HG03378 (cell line): ENCODE data around the gene NMNAT2.
"Not testable (repeated sequence)": the region's sequence is repeated elsewhere in the genome, so short reads cannot be mapped to it uniquely, and the experiment has no call there.

Source experiments
- ATAC-seq: cut with Tn5 transposase; IDR thresholded peaks from one replicate; pipeline ENCODE4 v1.9.1; 2021; ENCODE audit warnings: mild to moderate bottlenecking, moderate library complexity; ENCODE audit not compliant: unreplicated experiment

NMNAT2 gene

DNA sequence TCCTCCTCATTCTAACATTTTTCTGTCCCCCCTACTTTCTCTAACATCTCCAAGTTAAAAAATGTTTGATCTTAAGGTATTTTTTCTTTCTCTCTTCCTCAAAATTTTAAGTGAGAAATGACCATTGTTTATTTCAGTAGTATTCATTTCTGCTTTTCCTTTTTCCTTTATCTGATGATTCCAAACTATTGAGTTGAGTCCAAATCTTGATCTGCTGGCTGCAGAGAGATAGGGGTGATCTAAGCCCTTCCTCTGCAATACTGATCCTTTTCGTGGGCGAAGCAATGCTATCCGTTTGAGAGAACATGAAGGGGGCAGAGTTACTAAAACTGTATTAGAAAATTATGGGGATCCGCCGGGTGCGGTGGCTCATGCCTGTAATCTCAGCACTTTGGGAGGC lies 516 bp upstream of the NMNAT2 start:
- no peak for ATAC-seq

DNA sequence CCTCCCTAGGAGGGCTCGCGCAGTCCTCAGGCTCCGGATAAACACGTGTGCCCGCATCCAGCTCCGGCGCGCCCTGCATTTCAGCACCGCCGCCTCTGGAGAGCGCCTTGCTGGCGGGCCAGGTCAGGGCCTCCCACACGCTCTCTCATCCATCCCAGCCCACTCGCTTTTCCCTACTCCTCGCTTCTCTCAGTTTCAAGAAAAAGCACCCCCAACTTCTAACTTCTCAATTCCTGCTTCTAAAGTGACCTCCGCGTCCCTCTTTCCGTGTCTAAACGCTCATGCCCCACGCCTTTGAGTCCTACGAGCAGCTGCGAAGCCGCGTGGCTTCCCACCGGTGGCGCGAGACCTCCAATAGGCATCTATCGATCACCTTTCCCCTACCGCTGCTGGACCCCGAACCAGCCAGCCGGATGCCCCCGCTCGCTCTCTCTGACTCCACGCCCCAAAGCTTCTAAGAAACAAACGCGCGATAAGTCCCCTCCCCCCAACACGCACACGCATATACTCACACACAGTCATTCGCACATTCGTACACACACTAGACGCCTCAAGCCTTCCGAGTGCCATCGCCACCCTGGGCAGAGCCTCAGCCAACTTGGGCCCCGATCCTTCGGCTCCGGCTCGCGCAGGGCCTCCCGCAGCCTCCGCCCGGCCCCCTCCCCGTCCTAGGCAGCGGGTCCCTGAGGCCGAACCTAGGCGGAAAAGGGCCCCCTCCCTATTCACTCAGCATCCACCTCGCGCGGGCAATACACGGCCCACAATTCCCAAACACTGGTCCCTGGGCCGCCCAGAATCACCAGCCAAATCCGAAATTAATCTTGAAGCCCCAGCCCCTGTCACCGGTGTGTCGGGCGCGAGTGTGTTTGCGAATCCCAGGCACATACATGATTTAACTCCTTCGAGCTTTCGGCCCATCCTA lies 1.1 kb downstream of the NMNAT2 start:
- ATAC-seq: no peak

DNA sequence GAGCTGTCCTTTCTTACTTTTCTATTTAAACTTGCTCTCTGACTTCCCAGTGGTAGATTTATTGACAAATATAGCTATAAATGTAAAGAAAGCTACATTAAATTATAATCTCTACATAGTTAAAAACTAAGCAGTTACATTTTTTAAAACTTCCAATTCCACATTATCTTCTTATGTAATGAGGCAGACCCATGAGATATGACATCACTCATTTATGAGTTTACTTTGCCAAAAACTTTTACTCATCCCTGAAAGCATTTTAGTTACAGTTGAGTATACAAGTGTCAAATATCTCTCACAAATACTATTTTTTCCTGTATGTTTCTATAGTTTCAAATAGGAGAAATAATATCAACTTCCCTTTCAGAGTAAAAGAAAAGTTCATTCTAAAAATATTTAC lies 3.8 kb downstream of the NMNAT2 start:
- ATAC-seq: no peak

DNA sequence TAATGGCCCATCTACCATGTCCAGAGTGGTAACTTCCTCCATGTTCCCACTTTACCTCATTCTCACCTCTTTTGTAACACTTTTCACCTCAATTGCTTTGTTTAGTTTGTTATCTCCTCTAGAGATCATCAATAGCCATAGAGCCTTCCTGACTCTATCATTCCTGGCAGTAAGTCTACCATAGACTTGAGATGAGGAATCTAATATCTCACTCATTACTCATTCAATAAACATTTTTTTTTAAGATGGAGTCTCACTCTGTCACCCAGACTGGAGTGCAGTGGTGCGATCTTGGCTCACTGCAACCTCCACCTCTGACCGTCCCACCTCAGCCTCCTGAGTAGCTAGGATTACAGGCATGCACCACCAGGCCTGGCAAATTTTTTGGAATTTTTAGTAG lies 7.1 kb downstream of the NMNAT2 start:
- no peak for ATAC-seq

DNA sequence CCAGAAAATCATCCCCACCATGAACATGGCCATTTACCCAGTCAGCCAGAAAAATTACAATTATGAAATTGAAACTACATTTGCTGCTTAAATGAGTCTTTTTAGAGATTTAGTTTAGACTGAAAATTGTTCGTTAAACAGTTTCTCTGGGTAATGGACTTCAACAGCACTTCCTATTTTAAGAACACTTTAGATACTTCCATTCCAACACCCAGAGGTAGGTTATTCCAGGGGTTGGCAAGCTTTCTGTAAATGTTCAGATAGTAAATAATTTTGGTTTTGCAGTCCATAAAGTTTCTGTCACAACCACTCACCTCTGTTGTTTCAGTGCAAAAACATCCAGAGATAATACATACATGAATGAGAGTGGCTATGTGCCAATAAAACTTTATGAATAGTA lies 10.2 kb downstream of the NMNAT2 start:
- ATAC-seq: no peak

DNA sequence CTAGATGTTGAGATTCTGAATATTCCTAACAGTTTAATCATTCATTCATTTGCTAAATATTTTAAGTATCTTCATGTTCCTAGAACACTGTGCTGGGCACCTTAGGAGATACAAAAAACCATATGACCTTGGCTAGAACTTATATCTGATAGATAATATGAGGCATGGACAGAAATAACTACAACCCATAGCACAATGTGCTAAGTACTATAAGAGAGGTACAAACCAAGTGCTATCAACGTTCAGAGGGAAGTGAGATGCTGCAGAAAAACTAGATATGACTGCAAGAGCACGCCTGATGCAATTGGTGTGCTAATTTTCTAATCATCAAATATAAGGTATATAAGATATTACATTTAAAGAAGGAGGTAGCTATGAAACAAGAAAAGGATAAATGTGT lies 10.7 kb downstream of the NMNAT2 start:
- no peak for ATAC-seq

DNA sequence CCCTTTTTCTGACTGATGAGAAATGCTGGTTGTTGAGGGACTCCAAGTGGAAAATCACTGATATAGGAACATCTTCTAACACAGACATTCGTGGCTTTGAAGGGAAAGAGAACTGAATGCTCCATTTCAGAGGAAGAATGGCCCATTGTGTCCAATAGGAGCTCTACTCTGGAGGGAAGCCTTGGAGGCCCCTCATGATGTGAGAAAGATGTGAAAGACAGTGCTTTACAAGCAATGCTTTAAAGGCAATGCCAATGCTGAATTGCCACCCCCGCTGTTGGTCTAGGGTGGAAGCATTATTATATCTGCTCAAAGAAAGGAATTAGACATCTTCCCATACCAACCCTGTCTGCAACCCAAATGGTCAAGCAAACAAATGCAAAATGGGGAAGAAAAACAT lies 13.7 kb downstream of the NMNAT2 start:
- no peak for ATAC-seq

DNA sequence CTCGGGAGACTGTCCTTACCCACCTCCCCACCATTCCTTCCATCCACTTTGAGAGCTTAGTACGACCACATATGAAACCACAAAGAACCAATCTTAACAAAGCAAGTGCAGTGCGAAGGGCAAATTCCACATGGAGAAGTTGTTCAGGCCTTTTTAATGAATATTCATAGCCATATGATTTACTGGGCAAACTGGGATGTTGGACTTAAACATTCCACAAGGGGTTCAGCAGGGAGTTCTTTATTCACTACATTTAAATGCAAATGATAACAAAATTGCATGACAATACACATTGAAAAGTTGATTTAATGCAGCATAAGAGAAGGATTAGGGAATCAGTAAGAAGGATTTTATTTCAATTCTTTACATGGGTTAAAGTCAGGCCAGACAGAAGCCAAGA lies 14.7 kb downstream of the NMNAT2 start:
- ATAC-seq: no peak

DNA sequence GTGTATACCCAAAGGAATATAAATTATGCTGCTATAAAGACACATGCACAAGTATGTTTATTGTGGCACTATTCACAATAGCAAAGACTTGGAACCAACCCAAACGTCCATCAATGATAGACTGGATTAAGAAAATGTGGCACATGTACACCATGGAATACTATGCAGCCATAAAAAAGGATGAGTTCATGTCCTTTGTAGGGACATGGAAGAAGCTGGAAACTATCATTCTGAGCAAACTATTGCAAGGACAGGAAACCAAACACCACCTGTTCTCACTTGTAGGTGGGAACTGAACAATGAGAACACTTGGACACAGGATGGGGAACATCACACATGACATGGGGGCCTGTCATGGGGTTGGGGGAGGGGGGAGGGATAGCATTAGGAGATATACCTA lies 16.6 kb downstream of the NMNAT2 start:
- ATAC-seq: not testable (repeated sequence)

DNA sequence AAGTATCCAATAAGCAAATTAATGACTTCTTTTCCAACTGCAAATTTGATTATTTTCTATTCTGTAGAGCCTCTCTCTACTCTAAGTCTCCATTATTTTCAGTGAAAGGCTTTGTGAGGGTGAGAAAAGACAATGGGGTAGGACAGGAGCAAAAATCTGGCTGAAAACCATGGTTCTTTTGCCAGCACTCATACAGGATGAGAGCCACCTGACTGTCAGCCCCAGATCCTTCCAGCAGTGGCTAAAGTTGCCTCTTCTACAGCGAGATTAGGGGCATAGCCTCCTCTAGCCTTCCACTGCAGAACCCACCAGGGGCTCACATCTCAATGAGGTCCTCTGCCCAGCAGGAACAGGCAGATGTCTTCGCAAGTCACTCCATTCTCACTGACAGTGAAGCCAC lies 23.7 kb downstream of the NMNAT2 start:
- ATAC-seq: no peak

DNA sequence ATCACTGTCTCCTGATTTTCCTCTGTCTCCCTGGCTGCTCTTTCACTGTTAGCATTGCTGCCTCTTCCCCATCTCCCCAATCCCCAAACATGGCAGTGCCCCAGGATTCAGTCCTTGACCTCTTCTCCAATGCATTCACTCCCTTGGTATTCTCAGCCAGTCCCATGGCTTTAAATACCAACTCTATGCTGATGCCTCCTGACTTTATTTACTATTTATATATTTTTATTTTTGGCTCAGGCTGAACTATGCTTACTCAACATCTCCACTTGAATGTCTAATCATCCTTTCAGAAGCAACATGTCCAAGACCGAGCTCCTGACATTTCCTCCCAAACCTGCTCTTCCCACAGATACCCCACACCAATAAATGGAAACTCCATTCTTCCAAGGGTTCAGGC lies 26.3 kb downstream of the NMNAT2 start:
- ATAC-seq: no peak

DNA sequence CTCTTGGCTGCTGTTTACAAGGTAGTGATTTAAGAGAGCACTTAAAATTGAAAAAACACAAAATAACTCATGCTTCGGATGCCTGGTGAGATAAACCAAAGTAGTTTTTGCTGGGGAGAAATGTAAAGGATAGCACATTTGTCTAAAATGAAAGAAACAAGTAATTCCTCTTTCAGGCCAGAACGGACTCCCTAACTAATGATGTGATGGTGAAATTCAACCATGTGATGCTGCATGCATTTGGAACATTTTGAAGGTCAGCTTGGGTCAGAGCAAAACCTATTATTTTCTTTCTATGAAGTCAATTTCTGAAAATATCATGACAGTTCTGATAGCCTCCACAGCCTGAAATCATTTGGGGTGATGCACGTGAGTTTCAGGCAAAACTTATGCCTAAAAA lies 27.6 kb downstream of the NMNAT2 start:
- no peak for ATAC-seq

DNA sequence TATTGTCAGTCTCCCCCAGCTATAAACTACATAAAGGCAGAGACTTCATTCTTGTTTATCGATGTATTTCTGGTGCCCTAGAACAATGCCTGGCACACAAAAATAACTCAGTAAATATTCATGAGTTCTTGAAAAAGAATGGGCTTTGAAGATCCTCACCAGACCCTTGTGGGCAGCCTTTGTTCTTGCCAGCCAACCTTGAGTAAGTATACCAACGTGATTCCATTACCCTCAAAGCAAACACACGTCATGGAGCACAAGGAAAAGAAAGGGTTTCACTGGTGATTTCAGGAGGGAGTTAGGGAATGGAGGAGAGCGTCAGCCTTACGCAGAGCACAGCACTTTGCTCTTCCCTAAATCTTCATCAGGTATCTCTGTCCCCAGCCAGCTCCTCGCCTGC lies 29.4 kb downstream of the NMNAT2 start:
- ATAC-seq: no peak

DNA sequence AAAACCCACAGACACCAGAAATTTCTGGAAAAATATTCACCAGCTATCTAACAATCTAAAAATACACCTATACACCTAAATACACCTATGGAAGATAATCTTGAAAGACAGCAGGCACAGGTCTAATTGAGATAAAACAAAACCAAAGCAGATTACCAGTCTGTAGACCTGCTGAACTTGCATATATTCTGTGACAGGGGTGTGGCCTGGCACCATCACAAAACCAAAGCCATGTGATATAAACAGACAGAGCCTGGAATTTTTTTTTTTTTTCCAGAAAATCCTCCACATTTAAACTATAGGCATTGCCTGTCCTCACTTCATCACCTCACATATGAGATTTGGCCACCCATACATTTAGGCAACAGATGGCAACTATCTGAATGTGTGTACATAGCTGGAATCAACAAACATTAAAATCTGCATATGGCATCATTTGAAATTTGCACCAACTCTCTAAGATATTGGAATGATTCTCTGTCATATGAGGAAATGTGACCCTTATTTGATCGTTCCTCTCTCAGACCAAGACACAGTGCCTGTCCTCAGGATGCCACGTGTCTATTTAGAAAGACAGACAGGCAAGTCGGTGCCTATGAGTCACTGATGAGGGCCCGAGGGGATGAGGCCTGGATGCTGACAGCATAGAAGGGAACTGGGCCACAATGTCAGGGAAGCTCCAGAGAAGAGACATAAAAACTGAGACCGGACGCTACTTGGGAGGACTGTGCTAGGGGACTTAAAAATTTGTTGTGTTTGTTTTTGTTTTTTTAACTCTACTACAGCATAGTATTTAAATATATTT lies 32.6 kb downstream of the NMNAT2 start:
- no peak for ATAC-seq

DNA sequence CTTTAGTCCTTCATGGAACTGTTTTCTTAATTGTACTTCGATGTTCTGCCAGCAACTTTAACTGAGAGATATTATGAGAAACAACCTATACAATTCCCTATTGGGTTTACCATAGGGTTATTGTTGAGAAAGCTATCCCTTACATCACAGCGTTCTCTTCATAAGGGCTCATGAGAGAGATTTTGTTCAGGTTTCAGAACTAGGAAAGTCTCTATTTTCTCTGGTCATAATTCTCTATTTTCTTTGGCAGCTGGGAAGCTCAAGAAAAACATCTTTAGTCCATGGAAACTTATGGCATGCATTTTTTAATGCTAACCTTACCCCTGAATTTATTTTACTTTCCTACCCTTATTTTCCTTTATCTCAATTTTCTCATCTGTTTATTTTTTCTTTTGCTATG lies 38.2 kb downstream of the NMNAT2 start:
- no peak for ATAC-seq

DNA sequence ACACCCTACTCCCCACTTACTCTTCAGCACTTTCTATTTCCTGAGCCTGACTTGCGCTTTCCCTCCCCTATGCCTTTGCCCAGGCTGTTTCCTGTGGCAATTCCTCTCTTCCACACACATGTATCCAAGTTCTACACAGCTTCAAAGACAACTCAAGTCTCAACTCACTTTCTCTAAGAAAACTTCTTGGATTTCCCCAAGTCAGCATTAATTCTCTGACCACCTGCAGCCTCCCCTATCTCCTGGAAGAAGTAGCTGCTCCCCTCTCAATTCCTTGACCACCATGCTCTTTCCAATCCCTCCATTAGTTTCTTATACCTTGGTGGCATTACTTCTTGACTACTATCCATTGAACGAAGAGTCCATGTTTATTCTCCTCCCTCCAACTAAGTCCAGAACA lies 42.8 kb downstream of the NMNAT2 start:
- no peak for ATAC-seq

DNA sequence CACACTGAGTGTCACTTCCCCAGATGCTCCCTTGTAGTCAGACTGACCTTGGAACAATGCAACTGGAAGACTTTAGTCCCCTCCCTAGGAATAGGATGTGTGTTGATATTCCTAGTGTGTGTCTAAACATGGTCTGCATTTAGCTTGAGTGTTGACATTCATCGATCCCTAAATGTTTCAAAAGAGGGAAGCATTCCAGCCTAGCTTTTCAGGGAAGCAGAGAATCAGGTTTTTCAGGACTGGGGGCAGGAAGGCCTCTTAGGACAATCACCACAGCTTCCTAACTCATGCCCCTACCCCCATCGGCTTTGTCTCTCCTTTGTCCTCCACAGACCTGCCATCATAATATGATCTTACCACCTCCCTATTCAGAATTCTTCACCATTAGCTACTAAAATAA lies 43.4 kb downstream of the NMNAT2 start:
- ATAC-seq: no peak

DNA sequence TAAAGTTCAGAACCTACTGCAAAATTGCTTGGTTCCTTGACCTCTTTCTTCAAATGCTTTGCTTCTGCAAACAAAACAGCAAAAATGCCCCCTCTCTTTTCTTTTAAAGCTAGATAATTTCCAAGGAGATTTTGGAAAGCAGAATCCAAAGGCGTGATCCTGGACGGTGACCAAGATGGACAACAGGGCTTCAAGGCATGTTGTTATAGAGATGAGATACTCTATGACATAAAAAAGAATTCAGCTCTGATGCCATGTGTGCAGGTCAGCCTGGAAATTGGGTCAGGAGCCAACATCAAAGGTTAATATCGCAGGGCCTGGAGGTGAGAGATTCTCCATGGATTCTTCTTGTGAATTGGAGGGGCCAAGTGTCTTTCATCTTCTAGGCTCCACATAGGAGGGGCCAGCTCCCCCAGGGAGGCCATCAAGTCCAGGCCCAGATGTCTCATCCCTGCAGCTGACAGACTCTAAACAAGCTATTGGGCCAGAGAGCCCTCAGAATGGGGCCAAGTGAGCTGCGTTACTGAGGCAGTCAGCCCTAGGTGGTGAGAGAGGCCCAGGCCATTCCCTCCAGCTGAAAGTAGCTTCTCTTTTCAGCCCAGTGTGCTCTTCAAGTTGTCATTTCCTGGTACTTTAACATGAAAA lies 45.5 kb downstream of the NMNAT2 start:
- no peak for ATAC-seq

DNA sequence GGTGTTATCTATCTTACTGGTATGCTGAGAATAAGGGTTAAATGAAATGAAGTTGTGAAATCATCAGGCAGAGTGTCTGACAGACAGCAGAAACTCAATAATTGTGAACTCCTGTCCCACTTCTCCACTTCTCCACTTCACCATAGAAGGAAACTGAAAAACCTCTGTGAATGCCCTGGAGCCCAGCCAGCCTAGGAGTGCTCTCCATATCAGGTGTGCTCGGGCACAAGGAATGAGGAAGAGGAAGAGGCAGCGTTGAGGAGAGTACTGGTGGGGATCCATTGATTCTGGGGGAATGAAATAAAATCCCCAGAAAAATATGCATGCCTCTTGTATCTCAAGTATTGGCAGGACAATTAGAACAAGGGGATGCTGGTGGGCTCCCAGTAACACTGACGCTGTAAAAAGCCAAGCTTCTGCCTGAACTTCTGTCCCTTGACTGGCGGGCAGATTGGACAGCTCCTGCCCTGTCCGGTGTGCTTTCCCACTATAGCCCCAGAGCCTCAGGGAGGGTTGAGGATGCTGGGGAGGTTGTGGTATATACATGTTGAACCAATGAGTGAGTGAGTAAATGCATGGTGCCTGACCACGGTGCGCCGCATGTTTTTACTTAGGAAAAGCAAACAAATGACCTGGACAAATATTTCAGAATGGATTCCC lies 47.7 kb downstream of the NMNAT2 start:
- ATAC-seq: no peak

DNA sequence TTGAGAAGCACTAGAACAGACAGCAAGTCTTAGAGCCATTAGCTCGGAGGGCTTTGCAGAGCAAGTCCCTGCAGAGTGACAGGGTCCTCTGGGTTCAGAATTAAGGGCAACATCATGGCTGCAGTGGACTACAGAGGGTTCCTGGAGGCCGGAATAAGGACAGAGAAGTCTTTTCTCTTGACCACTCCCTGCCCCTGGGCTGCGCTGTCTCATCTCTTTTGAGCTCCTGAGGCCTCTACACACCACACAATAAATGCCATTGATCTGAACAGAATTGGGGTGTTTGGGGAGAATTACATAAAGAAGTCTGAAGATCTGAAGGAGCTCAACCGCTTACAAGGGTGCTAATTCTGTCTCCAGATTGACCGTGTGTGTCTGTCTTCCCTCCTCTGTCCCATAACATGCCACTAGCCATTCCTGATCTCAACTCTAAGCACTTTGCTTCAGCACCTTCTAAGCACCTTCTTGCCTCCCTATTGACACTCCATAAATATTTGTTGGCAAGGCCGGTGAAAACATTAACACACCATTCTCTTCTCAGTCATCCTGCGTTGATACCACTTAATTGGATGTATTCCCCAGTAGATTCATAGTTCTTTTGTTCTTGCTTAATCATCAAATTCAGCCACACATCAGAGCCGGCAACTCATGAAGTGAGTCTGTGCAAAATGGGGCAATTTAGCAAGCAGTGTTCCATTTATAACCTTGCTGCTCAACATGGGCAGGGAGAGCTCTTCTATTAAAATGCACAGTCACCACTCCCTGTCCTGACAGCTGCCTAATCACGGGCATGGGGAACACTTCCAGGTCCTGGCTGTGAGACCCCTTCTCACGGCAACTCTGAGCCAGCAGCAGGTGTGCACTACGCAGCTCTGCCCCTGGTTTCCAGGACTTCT lies 49.7 kb downstream of the NMNAT2 start:
- ATAC-seq: no peak
